ENCODE measurements around the gene GABRB1. TPM values are rescaled to one million over a fixed set of nuclear protein-coding genes. Genes with fewer than 3 reads are reported as not detected.

The GABRB1 gene
- total and polyA plus RNA-seq, 8 donors: 0.16 TPM; not detected in 7

- Histone ChIP-seq H3K9me3 (no peaks in the 10 kb centered on the region), H3K27me3 (no peaks in the 10 kb centered on the region), H3K36me3 (no peaks in the 10 kb centered on the region), H3K4me3 (no peak overlapping the region), H3K27ac (no peak overlapping the region), H3K4me1 (no peaks in the 10 kb centered on the region)
- no peak for TF ChIP-seq CTCF (IDR thresholded peaks at IDR 0.05)
- intact Hi-C loops (cut with DNase I): no loop called here
- FAIRE-seq (no peak), DNase-seq (no peak), ATAC-seq (no peak)
- 64 to 86% methylated on average over 1 of the region's 1 CpG for whole genome bisulfite sequencing, 2 donors
Observed at GRCh38 chr4:47128991-47129390, 97.6 kb downstream of the GABRB1 start.

GRCh38 chr4:47135210-47135609, 103.8 kb downstream of the GABRB1 start:
- TF ChIP-seq CTCF (IDR thresholded peaks at IDR 0.05): no peak
- intact Hi-C loops (cut with DNase I): no loop called here
- H3K36me3 ChIP-seq: no peaks in the 10 kb centered on the region
- 63 to 72% methylated on average over 4 of the region's 4 CpGs for WGBS, 2 donors
- H3K27me3 ChIP-seq: no peaks in the 10 kb centered on the region
- H3K4me1 ChIP-seq: no peaks in the 10 kb centered on the region
- ATAC-seq (no peak), FAIRE-seq (no peak), DNase-seq (no peak)
- H3K9me3 ChIP-seq: no peaks in the 10 kb centered on the region
- no peak overlapping the region for H3K27ac ChIP-seq
- no peak overlapping the region for H3K4me3 ChIP-seq

GRCh38 chr4:47143261-47143660, 111.9 kb downstream of the GABRB1 start:
- Histone ChIP-seq H3K9me3 (no peaks in the 10 kb centered on the region), H3K27me3 (no peaks in the 10 kb centered on the region), H3K4me1 (no peaks in the 10 kb centered on the region), H3K27ac (no peak overlapping the region), H3K36me3 (no peaks in the 10 kb centered on the region), H3K4me3 (no peak overlapping the region)
- ATAC-seq (no peak), DNase-seq (no peak), FAIRE-seq (no peak)
- no peak for TF ChIP-seq CTCF (IDR thresholded peaks at IDR 0.05)
- intact Hi-C loops (cut with DNase I): no loop called here
- 68 to 71% methylated on average over 3 of the region's 3 CpGs for WGBS, 2 donors

GRCh38 chr4:47145630-47146029, 114.3 kb downstream of the GABRB1 start:
- no peaks in the 10 kb centered on the region for H3K4me1 ChIP-seq
- no peaks in the 10 kb centered on the region for H3K27me3 ChIP-seq
- DNase-seq: no peak
- no peaks in the 10 kb centered on the region for H3K9me3 ChIP-seq
- 10 to 25% methylated on average over 4 of the region's 4 CpGs for WGBS, 2 donors
- H3K27ac ChIP-seq: no peak overlapping the region
- FAIRE-seq: no peak
- intact Hi-C loops (cut with DNase I): no loop called here
- no peak for TF ChIP-seq CTCF (IDR thresholded peaks at IDR 0.05)
- H3K4me3 ChIP-seq: no peak overlapping the region
- no peak for ATAC-seq
- no peaks in the 10 kb centered on the region for H3K36me3 ChIP-seq

- Histone ChIP-seq H3K4me3 (no peak overlapping the region), H3K36me3 (no peaks in the 10 kb centered on the region), H3K27me3 (no peaks in the 10 kb centered on the region), H3K27ac (no peak overlapping the region), H3K9me3 (no peaks in the 10 kb centered on the region), H3K4me1 (no peaks in the 10 kb centered on the region)
- FAIRE-seq (no peak), DNase-seq (no peak), ATAC-seq (no peak)
- intact Hi-C loops (cut with DNase I): no loop called here
- no peak for TF ChIP-seq CTCF (IDR thresholded peaks at IDR 0.05)
- WGBS, 2 donors: 60 to 66% methylated on average over 6 of the region's 6 CpGs
Observed at GRCh38 chr4:47154816-47155370, 123.5 kb downstream of the GABRB1 start.
